HEK293 (cell line): ENCODE data around the gene ANKRD52.

Experiments used
- IKZF3 ChIP-seq: fragments of 450-650 bp; IDR thresholded peaks from 2 replicates; pipeline ENCODE4 v1.5.0; 2018; ENCODE audit warnings: missing biosample characterization, mild to moderate bottlenecking, missing genetic modification characterization, moderate library complexity
- TRIM28 ChIP-seq: IDR thresholded peaks from 2 replicates; pipeline ENCODE4 v1.6.1; 2011; ENCODE audit warnings: low read length, control low read depth, borderline replicate concordance
- YY1 ChIP-seq: fragments of 450-650 bp; formaldehyde crosslinking; IDR thresholded peaks from 2 replicates; pipeline ENCODE4 v1.5.1; 2018; ENCODE audit warnings: missing biosample characterization, missing genetic modification characterization
- ZFP41 ChIP-seq: fragments of 450-650 bp; formaldehyde crosslinking; IDR thresholded peaks from 2 replicates; pipeline ENCODE4 v1.5.1; 2016; ENCODE audit warnings: missing biosample characterization, missing genetic modification characterization, borderline replicate concordance
- ZIC2 ChIP-seq: fragments of 450-650 bp; formaldehyde crosslinking; IDR thresholded peaks from 2 replicates; pipeline ENCODE4 v1.5.1; 2016; ENCODE audit warnings: missing biosample characterization, missing genetic modification characterization
- ZNF211 ChIP-seq: fragments of 450-650 bp; formaldehyde crosslinking; IDR thresholded peaks from 2 replicates; pipeline ENCODE4 v1.5.1; 2016; ENCODE audit warnings: low read depth, missing biosample characterization, missing genetic modification characterization
- ZNF248 ChIP-seq: fragments of 450-650 bp; formaldehyde crosslinking; IDR thresholded peaks from 2 replicates; pipeline ENCODE4 v1.5.1; 2017; ENCODE audit warnings: missing biosample characterization, missing genetic modification characterization
- ZNF266 ChIP-seq: fragments of 450-650 bp; formaldehyde crosslinking; IDR thresholded peaks from 2 replicates; pipeline ENCODE4 v1.5.1; 2016; ENCODE audit warnings: missing biosample characterization, missing genetic modification characterization, low read depth
- ZNF302 ChIP-seq: fragments of 450-650 bp; formaldehyde crosslinking; IDR thresholded peaks from 2 replicates; pipeline ENCODE4 v1.5.1; 2016; ENCODE audit warnings: missing biosample characterization, missing genetic modification characterization, low read depth
- ZNF311 ChIP-seq: fragments of 450-650 bp; formaldehyde crosslinking; IDR thresholded peaks from 2 replicates; pipeline ENCODE4 v1.5.1; 2017; ENCODE audit warnings: missing biosample characterization, missing genetic modification characterization, borderline replicate concordance
- ZNF341 ChIP-seq: fragments of 450-650 bp; formaldehyde crosslinking; IDR thresholded peaks from 2 replicates; pipeline ENCODE4; 2016; ENCODE audit warnings: low read depth, missing biosample characterization, missing genetic modification characterization
- ZNF391 ChIP-seq: fragments of 450-650 bp; formaldehyde crosslinking; IDR thresholded peaks from 2 replicates; pipeline ENCODE4 v1.5.1; 2016; ENCODE audit warnings: low read depth, missing biosample characterization, missing genetic modification characterization, borderline replicate concordance
- ZNF48 ChIP-seq: fragments of 450-650 bp; formaldehyde crosslinking; IDR thresholded peaks from 2 replicates; pipeline ENCODE4 v1.5.1; 2016; ENCODE audit warnings: missing biosample characterization, missing genetic modification characterization
- ZNF610 ChIP-seq: fragments of 450-650 bp; formaldehyde crosslinking; IDR thresholded peaks from 2 replicates; pipeline ENCODE4 v1.5.1; 2016; ENCODE audit warnings: missing biosample characterization, missing genetic modification characterization, borderline replicate concordance
- ZNF654 ChIP-seq: fragments of 450-650 bp; formaldehyde crosslinking; IDR thresholded peaks from 2 replicates; pipeline ENCODE4 v1.5.1; 2016; ENCODE audit warnings: low read depth, missing biosample characterization, missing genetic modification characterization
- ZNF660 ChIP-seq: fragments of 450-650 bp; IDR thresholded peaks from 2 replicates; pipeline ENCODE4 v1.5.1; 2018; ENCODE audit warnings: missing biosample characterization, mild to moderate bottlenecking, missing genetic modification characterization
- ZNF670 ChIP-seq: fragments of 450-650 bp; formaldehyde crosslinking; IDR thresholded peaks from 2 replicates; pipeline ENCODE4 v1.5.1; 2016; ENCODE audit warnings: missing biosample characterization, missing genetic modification characterization, low read depth
- ZNF776 ChIP-seq: fragments of 450-650 bp; formaldehyde crosslinking; IDR thresholded peaks from 2 replicates; pipeline ENCODE4 v1.5.0; 2017; ENCODE audit warnings: missing biosample characterization, missing genetic modification characterization, borderline replicate concordance
- ZNF843 ChIP-seq: fragments of 450-650 bp; formaldehyde crosslinking; IDR thresholded peaks from 2 replicates; pipeline ENCODE4 v1.5.1; 2016; ENCODE audit warnings: missing biosample characterization, missing genetic modification characterization
- TF ChIP-seq, protein P1 (sequence below): fragments of 450-650 bp; formaldehyde crosslinking; IDR thresholded peaks from 2 replicates; pipeline ENCODE4 v1.5.1; 2016; ENCODE audit warnings: missing biosample characterization, missing genetic modification characterization
- TF ChIP-seq, protein P2 (sequence below): fragments of 450-650 bp; formaldehyde crosslinking; IDR thresholded peaks from 2 replicates; pipeline ENCODE4 v1.5.1; 2017; ENCODE audit warnings: missing biosample characterization, missing genetic modification characterization
- TF ChIP-seq, protein P3 (sequence below): fragments of 450-650 bp; formaldehyde crosslinking; IDR thresholded peaks from 2 replicates; pipeline ENCODE4 v1.5.1; 2016; ENCODE audit warnings: missing biosample characterization, missing genetic modification characterization, low read depth
- TF ChIP-seq, protein P4 (sequence below): fragments of 450-650 bp; formaldehyde crosslinking; IDR thresholded peaks from 2 replicates; pipeline ENCODE4; 2016; ENCODE audit warnings: missing biosample characterization, missing genetic modification characterization
- TF ChIP-seq, protein P5 (sequence below): IDR thresholded peaks from 2 replicates; pipeline ENCODE4 v1.6.1; 2011; ENCODE audit warnings: mild to moderate bottlenecking, low read depth, low read length, borderline replicate concordance
- TF ChIP-seq, protein P6 (sequence below): fragments of 450-650 bp; formaldehyde crosslinking; IDR thresholded peaks from 2 replicates; pipeline ENCODE4 v1.5.1; 2017; ENCODE audit warnings: missing biosample characterization, missing genetic modification characterization
- TF ChIP-seq, protein P7 (sequence below): fragments of 450-650 bp; formaldehyde crosslinking; IDR thresholded peaks from 2 replicates; pipeline ENCODE4 v1.5.1; 2016; ENCODE audit warnings: missing biosample characterization, missing genetic modification characterization
- TF ChIP-seq, protein P8 (sequence below): fragments of 450-650 bp; formaldehyde crosslinking; IDR thresholded peaks from 2 replicates; pipeline ENCODE4 v1.5.1; 2016; ENCODE audit warnings: missing biosample characterization, missing genetic modification characterization

Gene ANKRD52

DNA sequence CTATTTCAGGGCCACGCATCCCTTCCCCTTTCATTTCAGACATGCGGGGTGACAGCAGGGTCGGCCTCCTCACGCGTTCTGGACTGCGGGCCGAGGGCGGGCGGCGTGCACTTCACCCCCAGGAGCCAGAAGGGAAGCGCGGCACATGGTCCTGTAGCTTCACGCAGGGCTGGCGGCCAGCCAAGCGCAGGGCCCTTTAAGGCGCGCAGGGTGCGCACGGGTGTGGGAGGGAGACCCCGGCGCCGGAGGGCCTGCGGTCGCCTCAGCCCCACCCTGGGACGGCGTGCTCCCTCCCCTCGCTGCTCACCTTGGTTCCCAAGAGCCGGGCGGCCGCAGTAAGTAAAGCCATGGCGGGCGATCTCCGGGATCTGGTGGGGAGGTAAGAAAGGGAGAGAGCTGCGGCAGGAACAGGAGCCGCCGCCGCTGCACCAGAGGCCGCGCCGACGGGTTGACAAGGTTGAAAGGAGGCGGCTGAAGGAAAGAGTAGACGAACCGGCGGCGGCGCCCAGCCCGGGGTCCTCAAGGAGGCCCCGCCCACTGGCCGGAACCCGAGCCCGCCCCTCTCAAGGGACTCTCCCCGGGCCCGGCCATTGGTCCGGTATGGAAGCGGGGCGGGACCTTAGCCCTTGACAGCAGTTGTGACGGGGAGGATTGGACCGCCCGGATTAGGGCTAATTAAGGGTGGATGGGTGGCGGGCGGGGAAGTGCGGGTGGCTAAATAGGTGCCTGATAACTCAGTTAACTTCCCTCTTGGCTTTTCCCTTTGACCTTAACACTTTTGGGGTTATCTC, 41.9 kb upstream of the ANKRD52 start, which contains the start of gene CS (continued):
- TF ChIP-seq, protein P1, sequence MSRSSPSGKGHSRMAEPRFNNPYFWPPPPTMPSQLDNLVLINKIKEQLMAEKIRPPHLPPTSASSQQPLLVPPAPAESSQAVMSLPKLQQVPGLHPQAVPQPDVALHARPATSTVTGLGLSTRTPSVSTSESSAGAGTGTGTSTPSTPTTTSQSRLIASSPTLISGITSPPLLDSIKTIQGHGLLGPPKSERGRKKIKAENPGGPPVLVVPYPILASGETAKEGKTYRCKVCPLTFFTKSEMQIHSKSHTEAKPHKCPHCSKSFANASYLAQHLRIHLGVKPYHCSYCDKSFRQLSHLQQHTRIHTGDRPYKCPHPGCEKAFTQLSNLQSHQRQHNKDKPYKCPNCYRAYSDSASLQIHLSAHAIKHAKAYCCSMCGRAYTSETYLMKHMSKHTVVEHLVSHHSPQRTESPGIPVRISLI (tag by site-specific recombination), result no peak
- TF ChIP-seq ZNF266 (tag by site-specific recombination) (no peak), ZNF654 (tag by site-specific recombination) (no peak), ZNF670 (tag by site-specific recombination) (no peak), ZNF211 (tag by site-specific recombination) (no peak), ZNF48 (tag by site-specific recombination) (no peak), ZNF302 (no peak), ZNF311 (tag by site-specific recombination) (no peak), TRIM28 (no peak), YY1 (tag by site-specific recombination) (no peak), ZFP41 (tag by site-specific recombination) (no peak), ZNF776 (tag by site-specific recombination) (no peak), ZIC2 (tag by site-specific recombination) (peak; percentile 79), ZNF843 (tag by site-specific recombination) (peak; percentile 45; the same call in 1 of the 2 replicates), ZNF248 (tag by site-specific recombination) (no peak), ZNF391 (tag by site-specific recombination) (0 out of 2 replicates have a peak, but pooled peaks have one; percentile 61), ZNF341 (tag by site-specific recombination) (peak; percentile 63; the same call in 1 of the 2 replicates), ZNF660 (peak; percentile 71; the same call in 1 of the 2 replicates), ZNF610 (tag by site-specific recombination) (peak; percentile 77; the same call in 1 of the 2 replicates), IKZF3 (tag by site-specific recombination) (0 out of 2 replicates have a peak, but pooled peaks have one; percentile 15)
- TF ChIP-seq, protein P2, sequence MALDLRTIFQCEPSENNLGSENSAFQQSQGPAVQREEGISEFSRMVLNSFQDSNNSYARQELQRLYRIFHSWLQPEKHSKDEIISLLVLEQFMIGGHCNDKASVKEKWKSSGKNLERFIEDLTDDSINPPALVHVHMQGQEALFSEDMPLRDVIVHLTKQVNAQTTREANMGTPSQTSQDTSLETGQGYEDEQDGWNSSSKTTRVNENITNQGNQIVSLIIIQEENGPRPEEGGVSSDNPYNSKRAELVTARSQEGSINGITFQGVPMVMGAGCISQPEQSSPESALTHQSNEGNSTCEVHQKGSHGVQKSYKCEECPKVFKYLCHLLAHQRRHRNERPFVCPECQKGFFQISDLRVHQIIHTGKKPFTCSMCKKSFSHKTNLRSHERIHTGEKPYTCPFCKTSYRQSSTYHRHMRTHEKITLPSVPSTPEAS (tag by site-specific recombination), result peak; percentile 29; the same call in 1 of the 2 replicates
- TF ChIP-seq, protein P3, sequence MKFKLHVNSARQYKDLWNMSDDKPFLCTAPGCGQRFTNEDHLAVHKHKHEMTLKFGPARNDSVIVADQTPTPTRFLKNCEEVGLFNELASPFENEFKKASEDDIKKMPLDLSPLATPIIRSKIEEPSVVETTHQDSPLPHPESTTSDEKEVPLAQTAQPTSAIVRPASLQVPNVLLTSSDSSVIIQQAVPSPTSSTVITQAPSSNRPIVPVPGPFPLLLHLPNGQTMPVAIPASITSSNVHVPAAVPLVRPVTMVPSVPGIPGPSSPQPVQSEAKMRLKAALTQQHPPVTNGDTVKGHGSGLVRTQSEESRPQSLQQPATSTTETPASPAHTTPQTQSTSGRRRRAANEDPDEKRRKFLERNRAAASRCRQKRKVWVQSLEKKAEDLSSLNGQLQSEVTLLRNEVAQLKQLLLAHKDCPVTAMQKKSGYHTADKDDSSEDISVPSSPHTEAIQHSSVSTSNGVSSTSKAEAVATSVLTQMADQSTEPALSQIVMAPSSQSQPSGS (tag by site-specific recombination), result no peak
- TF ChIP-seq, protein P4, sequence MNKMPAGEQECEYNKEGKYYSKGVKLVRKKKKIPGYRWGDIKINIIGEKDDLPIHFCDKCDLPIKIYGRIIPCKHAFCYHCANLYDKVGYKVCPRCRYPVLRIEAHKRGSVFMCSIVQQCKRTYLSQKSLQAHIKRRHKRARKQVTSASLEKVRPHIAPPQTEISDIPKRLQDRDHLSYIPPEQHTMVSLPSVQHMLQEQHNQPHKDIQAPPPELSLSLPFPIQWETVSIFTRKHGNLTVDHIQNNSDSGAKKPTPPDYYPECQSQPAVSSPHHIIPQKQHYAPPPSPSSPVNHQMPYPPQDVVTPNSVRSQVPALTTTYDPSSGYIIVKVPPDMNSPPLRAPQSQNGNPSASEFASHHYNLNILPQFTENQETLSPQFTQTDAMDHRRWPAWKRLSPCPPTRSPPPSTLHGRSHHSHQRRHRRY (tag by site-specific recombination), result no peak
- TF ChIP-seq, protein P5, sequence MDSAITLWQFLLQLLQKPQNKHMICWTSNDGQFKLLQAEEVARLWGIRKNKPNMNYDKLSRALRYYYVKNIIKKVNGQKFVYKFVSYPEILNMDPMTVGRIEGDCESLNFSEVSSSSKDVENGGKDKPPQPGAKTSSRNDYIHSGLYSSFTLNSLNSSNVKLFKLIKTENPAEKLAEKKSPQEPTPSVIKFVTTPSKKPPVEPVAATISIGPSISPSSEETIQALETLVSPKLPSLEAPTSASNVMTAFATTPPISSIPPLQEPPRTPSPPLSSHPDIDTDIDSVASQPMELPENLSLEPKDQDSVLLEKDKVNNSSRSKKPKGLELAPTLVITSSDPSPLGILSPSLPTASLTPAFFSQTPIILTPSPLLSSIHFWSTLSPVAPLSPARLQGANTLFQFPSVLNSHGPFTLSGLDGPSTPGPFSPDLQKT, result no peak
- TF ChIP-seq, protein P6, sequence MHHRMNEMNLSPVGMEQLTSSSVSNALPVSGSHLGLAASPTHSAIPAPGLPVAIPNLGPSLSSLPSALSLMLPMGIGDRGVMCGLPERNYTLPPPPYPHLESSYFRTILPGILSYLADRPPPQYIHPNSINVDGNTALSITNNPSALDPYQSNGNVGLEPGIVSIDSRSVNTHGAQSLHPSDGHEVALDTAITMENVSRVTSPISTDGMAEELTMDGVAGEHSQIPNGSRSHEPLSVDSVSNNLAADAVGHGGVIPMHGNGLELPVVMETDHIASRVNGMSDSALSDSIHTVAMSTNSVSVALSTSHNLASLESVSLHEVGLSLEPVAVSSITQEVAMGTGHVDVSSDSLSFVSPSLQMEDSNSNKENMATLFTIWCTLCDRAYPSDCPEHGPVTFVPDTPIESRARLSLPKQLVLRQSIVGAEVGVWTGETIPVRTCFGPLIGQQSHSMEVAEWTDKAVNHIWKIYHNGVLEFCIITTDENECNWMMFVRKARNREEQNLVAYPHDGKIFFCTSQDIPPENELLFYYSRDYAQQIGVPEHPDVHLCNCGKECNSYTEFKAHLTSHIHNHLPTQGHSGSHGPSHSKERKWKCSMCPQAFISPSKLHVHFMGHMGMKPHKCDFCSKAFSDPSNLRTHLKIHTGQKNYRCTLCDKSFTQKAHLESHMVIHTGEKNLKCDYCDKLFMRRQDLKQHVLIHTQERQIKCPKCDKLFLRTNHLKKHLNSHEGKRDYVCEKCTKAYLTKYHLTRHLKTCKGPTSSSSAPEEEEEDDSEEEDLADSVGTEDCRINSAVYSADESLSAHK (tag by site-specific recombination), result 0 out of 2 replicates have a peak, but pooled peaks have one; percentile 34
- TF ChIP-seq, protein P7, sequence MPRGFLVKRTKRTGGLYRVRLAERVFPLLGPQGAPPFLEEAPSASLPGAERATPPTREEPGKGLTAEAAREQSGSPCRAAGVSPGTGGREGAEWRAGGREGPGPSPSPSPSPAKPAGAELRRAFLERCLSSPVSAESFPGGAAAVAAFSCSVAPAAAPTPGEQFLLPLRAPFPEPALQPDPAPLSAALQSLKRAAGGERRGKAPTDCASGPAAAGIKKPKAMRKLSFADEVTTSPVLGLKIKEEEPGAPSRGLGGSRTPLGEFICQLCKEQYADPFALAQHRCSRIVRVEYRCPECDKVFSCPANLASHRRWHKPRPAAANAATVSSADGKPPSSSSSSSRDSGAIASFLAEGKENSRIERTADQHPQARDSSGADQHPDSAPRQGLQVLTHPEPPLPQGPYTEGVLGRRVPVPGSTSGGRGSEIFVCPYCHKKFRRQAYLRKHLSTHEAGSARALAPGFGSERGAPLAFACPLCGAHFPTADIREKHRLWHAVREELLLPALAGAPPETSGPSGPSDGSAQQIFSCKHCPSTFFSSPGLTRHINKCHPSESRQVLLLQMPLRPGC (tag by site-specific recombination), result peak; percentile 62; the same call in 1 of the 2 replicates
- TF ChIP-seq, protein P8, sequence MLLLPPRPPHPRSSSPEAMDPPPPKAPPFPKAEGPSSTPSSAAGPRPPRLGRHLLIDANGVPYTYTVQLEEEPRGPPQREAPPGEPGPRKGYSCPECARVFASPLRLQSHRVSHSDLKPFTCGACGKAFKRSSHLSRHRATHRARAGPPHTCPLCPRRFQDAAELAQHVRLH, result peak; percentile 69
